NCI-H187 (cell line): Measurements from ENCODE around the gene LYPD5.
"Not testable (repeated sequence)": the region's sequence is repeated elsewhere in the genome, so short reads cannot be mapped to it uniquely, and the experiment has no call there.

Experiments
- DNase-seq, 2 experiments: peaks; one replicate each; lab custom pipeline; 2025; lab: John Stamatoyannopoulos, UW

The LYPD5 gene

DNA sequence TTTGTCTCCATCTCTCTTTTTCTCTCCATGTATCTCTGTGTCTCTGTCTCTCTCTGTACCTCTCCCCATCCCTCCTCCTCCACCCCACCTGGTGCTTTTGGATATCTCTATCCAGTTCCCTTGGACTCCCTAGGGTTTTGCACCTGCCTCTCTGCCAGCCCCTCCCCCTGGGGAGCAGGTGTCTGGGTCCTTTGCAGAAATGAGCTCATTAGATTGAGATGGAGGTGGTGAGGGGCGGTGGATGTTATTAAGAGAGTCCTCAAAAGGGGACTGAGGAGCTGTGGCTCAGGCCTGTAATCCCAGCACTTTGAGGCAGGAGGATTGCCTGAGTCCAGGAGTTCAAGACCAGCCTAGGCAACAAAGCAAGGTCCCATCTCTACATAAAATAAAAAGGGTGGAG, 23.6 kb downstream of the LYPD5 start:
- peak; percentile 40 to 69 for DNase-seq

- DNase-seq, result no peak
Measured at GRCh38 chr19:43777163-43777695, 25.0 kb downstream of the LYPD5 start.

- DNase-seq, result no peak
Measured at GRCh38 chr19:43776286-43776685, 26.0 kb downstream of the LYPD5 start.

- DNase-seq, result no peak
Measured at GRCh38 chr19:43775299-43775890, 26.9 kb downstream of the LYPD5 start.

DNA sequence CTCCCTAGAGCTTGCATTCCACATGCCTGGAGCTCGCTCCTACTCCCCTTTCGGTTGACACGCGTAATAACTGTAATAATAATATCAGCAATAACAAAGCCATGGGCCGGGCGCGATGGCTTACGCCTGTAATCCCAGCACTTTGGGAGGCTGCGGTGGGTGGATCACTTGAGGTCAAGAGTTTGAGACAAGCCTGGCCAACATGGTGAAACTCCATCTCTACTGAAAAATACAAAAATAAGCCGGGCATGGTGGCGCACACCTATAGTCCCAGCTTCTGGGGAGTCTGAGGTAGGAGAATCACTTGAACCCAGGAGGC, 27.3 kb downstream of the LYPD5 start:
- not testable (repeated sequence) for DNase-seq

DNA sequence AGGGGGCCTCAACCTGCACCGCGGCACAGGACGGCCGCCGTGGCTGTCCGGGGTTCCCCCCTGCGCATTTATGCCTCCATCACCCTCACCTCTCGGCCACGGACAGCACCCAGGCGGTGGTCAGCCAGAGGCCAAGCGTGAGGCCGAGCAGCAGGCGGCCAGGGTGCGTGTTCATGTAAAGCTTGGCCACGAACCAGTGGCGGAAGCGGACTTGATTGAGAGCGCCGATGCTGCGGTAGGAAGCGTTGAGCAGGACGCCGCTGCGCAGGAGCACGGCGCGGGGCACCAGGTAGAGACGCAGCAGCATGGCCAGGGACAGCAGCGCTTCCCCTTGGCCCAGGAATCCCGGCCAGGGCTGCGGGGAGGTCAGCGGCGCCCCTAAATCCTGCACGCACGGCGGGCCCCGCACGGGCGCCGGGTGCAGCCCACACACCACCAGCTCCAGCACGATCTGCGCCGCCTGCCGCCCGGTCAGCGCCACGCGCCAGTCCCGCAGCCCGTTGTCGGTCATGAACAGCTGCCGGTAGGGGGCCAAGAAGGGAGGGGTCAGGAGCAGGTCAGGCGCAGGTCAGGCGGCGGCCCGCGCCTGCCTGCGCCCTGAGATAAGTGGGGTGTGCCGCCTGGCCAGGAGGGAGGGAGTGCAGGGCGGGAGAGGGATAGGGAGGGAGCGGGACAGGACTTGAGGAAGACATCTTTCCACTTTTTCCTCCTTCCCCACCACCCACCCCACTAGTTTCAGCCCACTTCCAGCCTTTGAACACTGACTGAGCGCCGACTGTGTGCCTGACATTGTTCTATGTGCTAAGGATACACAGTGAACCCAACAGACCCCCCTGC, 27.9 kb downstream of the LYPD5 start:
- DNase-seq, result no peak

- DNase-seq, result no peak
Measured at GRCh38 chr19:43773725-43774102, 28.5 kb downstream of the LYPD5 start.

GRCh38 chr19:43769256-43769655, 33.0 kb downstream of the LYPD5 start:
- no peak for DNase-seq

DNA sequence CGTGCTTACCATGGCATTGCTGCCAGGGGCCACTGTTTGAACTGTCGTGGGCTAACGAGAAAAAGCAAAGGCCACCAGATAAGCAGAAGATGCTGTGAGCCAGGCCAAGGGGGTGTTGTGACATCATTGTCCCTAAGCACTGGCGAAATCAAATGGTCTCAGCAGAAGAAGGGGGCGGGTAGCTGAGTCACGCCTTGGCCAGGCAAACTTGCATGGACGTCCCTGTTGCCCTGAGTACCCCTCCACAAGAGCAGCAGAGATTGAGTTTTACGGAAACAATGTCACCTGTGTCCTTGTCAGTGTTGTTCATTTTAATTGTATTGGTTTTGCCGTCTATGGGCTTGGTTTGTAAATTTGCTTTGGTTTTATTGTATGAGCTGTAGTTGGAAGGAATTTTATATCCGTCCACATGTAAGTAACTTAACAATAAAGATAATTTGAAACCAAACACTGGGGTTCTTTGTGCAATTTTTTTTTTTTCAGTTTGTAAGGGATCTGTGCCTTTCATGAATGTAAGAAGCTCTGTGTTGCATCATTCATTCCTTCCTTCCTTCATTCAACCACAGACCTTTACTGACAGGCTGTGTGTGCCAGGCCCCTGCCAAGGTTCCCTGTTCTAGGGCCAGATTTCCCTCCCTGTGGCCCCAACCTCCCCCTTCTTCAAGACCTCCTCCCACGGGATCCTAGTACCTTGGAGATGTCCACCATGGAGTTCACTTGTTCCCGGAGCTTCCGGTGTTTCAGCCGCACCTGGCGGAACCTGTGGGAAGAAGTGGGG, 33.8 kb downstream of the LYPD5 start:
- no peak for DNase-seq

GRCh38 chr19:43767818-43768217, 34.4 kb downstream of the LYPD5 start:
- no peak for DNase-seq

DNA sequence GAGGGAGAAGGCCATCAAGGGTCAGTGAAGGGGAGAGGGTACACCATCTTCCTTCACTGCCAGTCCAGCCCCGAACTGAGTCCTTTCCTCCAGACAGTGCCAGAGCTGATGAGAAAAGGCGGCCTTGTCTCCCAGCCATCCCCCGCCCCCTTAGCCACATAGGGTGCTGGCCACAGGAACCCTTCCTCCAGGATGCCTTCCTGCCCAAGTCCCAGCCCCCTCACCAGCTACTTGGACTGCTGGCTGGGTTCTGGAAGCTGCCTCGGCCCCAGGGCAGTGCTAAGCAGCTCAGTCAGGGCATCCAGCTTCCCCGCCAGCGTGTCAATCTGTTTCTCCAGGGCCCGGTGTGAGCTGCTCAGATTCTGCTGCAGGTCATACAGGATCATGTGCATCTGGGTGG, 34.9 kb downstream of the LYPD5 start:
- no peak for DNase-seq

GRCh38 chr19:43766755-43767043, 35.5 kb downstream of the LYPD5 start:
- DNase-seq, result no peak

DNA sequence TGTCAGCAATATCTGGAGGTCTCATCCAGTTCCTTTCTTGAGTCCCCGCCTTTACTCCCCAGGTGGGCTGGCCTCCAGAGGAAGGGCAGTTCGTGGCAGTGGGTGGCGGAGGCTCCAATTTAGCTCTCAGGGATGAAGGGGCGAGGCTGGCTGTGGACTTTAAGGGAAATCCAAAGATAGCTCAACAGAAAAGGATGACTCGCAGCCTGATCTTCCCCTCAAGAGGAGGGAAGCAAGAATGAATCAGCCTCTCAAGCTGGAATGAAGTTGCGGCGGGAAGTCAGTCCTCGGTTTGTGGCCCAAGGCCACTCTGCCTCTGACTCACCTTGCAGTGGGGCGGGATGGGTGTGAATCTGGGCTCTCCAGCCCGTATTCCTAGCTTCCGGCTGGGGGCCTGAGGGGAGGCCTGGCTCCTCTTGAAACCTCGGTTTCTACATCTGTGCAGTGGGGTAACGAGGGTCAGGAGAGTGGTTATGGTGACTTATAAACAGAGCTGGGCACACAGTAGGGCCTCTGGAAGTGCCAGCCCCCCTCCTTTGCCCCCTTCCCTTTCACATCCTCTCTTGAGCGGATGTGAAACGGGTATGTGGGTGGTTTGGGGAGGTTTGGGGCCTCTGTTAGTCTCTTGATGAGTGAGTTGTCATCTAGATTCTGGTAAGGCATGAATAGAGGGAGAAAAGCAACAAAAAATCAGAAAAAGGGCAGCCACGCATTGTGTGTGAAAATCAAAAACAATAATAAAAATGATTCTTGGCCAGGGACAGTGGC, 37.0 kb downstream of the LYPD5 start:
- no peak for DNase-seq

DNA sequence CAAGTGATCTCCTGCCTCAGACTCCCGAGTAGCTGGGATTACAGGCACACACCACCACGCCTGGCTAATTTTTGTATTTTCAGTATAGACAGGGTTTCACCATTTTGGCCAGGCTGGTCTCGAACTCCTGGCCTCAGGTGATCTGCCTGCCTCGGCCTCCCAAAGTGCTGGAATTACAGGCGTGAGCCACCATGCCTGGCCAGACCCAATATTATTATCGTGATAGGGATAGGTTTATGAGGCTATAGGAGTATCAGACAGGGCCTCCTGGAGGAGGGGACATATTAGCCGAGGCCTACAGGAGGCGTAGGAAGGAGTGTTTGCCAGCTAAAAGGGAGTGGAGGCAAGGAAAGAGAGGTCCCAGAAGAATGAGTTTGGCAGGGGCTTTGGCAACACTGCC, 37.6 kb downstream of the LYPD5 start:
- not testable (repeated sequence) for DNase-seq

GRCh38 chr19:43763473-43763939, 38.7 kb downstream of the LYPD5 start:
- no peak for DNase-seq

GRCh38 chr19:43762814-43763213, 39.4 kb downstream of the LYPD5 start:
- DNase-seq, result no peak

DNA sequence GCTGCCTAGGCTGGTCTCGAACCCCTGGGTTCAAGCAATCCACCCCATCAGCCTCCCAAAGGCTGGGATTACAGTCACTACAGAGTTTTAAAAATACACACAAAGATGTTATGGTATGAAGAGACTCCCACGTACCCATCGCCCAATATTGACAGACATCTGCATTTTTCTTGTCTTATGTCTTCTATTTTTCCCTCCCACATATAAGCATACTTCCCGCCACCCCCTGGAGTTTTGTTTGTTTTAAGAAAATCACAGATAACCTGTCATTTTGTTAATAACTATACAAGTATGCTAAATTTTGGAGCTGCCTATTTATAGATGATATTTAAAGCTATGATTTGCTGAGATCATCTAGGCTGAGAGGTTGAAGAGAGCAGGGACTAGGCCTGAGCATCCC, 41.3 kb downstream of the LYPD5 start:
- DNase-seq, result no peak

- no peak for DNase-seq
Measured at GRCh38 chr19:43759515-43759914, 42.7 kb downstream of the LYPD5 start.

DNA sequence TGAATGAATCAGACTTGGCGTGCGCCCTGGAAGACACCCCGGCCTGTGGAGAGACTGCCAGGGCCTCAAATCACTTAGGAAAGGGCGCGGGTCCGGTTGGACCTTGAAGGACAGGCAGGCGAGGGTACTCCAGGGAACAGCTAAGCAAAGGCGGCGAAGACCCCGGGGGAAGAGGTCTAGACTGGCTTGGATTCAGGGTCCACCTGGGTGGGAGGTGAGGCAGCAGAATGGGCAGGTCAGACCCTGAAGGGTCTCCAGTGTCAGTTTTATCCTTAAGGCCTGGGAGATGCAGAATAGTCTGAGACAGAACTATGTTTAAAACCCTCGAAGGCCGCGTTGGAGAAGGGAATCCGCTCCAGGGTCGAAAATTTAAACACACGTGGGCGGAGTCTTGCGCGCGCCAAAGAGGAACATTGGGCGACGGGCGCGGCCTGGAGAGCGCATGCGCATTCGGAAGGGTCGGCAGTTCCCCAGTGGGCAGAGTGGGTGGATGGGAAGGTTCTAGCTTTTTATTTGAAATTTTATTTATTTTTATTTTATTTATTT, 46.9 kb downstream of the LYPD5 start:
- DNase-seq, result peak; percentile 69 to 81

DNA sequence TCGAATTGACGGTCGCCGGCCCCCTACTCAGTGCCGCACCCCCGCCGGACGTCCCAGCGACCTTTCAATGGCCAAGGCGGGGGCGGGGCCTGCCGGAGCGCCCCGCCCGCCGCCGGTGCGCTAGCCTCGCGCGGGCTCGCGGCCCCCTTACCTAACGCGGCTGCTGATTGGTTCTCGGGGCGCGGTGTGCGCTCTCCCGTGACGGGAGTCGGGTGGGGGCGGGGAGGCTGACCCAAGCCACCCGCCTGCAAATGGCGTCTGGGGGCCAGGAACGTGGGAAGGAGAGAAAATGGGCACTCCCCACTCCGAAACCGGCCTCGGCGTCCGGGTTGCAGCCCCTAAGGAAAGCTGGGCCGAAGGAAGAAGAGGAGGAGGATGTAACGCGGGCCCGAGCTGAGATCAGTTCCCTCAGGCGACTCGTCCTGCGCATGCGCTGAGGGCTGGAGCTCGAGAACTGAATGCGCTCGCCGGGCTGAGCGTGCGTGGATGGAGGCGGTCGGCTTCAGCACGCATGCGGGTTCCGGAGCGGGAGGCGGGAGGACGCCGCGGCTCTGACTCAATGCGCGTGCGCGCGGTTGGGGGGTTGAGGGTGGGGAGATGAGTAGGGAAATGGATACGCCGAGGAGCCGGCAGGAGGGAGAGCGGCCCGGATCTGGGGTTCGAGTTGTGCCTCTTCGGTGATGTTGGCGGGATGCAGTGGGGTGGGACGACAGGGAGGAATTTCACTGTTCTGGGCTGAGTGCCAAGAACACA, 47.6 kb downstream of the LYPD5 start, which contains the start of gene SMG9:
SMG9 (minus strand) TSS at position 460 of the 753 bp plus-strand sequence. CDS start 4,221 bp downstream, outside the sequence.
- DNase-seq, result peak; percentile 97 to 98

DNA sequence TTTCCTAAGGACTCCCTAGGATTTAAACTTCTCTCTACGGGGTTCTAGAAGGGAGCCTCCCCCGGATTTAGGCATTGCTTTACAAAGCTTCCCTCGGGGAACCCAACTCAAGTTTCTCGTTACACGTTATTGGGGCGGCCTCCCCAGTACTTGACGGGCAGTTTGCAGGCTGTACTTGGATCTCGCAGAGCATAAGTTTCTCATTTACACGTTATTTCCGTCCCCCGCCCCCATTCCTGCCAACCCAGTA, 48.1 kb downstream of the LYPD5 start:
- peak in 1 of 2 experiments; percentile 50 for DNase-seq
